ENCODE results near the gene GRK2.

GRCh38 chr11:67332081-67332691 is 65.9 kb downstream of the GRK2 start:
- TF ChIP-seq, protein P1, sequence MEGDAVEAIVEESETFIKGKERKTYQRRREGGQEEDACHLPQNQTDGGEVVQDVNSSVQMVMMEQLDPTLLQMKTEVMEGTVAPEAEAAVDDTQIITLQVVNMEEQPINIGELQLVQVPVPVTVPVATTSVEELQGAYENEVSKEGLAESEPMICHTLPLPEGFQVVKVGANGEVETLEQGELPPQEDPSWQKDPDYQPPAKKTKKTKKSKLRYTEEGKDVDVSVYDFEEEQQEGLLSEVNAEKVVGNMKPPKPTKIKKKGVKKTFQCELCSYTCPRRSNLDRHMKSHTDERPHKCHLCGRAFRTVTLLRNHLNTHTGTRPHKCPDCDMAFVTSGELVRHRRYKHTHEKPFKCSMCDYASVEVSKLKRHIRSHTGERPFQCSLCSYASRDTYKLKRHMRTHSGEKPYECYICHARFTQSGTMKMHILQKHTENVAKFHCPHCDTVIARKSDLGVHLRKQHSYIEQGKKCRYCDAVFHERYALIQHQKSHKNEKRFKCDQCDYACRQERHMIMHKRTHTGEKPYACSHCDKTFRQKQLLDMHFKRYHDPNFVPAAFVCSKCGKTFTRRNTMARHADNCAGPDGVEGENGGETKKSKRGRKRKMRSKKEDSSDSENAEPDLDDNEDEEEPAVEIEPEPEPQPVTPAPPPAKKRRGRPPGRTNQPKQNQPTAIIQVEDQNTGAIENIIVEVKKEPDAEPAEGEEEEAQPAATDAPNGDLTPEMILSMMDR (IDR thresholded peaks at IDR 0.05) = no peak
- no peak for TF ChIP-seq ZFX (IDR thresholded peaks at IDR 0.05; ENCODE audit: borderline replicate concordance)
